GM12892 (cell line): Measurements from ENCODE around the gene ZNF440.
"Not testable (repeated sequence)": the region's sequence is repeated elsewhere in the genome, so short reads cannot be mapped to it uniquely, and the experiment has no call there.

Source experiments
- POLR2A ChIP-seq: IDR thresholded peaks from 2 replicates; pipeline ENCODE4 v1.6.1; 2011; ENCODE audit warnings: low read depth, low read length, control low read depth
- POLR2AphosphoS5 ChIP-seq: IDR thresholded peaks from 2 replicates; pipeline ENCODE4 v1.6.1; 2011; ENCODE audit warnings: low read depth, low read length, control low read depth
- TAF1 ChIP-seq: IDR thresholded peaks from 2 replicates; pipeline ENCODE4 v1.6.1; 2011; ENCODE audit warnings: low read depth, mild to moderate bottlenecking, control low read depth, low read length, borderline replicate concordance

DNA sequence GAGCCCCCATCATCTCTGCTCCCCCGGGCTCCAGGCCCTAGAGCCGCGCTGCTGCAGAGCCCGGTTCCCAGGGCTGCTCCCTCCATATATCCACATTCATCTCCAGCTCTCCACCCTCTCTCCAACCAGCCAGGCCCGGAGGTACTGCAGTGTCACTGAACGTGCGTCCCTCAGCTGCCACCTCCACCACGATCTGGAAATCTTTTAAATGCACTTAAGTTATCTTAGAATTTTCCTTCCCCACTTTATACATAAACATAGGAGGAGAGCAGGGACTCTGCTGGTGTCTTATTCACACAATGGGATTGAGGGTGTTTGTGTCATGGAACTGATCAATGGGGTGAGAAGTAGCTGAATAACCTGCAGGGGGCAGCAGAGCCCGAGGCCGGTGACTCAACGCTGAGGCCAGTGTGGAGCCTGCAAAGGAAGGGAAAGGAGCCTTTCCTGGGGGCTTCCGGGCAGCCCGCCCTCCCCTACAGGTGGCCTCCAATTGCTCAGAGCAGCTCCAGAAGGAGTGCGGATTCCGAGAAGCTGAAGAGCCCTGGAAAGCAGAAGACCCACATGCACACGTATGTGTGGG lies 65.7 kb downstream of the ZNF440 start:
- not testable (repeated sequence) for TF ChIP-seq POLR2A, POLR2AphosphoS5, TAF1
